OCI-LY1 (cell line): ENCODE measurements around the gene WNT2B.
A peak's percentile ranks its signal among the peaks of the same experiment; 100 is the strongest.

ENCODE experiments used
- H2AFZ ChIP-seq: fragments of 200-600 bp; sonication (generic), shearing (Covaris generic); 2 replicates; pipeline ENCODE4 v1.6.0; 2014; ENCODE audit warnings: antibody characterized with exemption, mild to moderate bottlenecking, low read length
- H3F3A ChIP-seq: fragments of 200-600 bp; sonication (generic), shearing (Covaris generic); 2 replicates; pipeline ENCODE4 v1.6.0; 2014; ENCODE audit warnings: mild to moderate bottlenecking, antibody characterized with exemption, low read length, moderate library complexity; ENCODE audit not compliant: insufficient read depth
- H3K27ac ChIP-seq: fragments of 200-600 bp; sonication (generic); 2 replicates; pipeline ENCODE4 v1.5.1; 2014; ENCODE audit warnings: low read length, mixed run types, mild to moderate bottlenecking, low read depth; ENCODE audit not compliant: poor library complexity, severe bottlenecking
- H3K27me3 ChIP-seq: fragments of 200-600 bp; sonication (generic); 2 replicates; pipeline ENCODE4 v1.6.0; 2014; ENCODE audit warnings: antibody characterized with exemption, mild to moderate bottlenecking, low read length, moderate library complexity; ENCODE audit not compliant: insufficient read depth
- H3K36me3 ChIP-seq: fragments of 200-600 bp; sonication (generic); 2 replicates; pipeline ENCODE4 v1.6.1; 2014; ENCODE audit warnings: mild to moderate bottlenecking, antibody characterized with exemption, low read length, moderate library complexity, mixed read lengths; ENCODE audit not compliant: insufficient read depth
- H3K4me1 ChIP-seq: fragments of 200-600 bp; sonication (generic); 2 replicates; pipeline ENCODE4 v1.5.1; 2014; ENCODE audit warnings: mild to moderate bottlenecking, low read length, moderate library complexity; ENCODE audit not compliant: insufficient read depth, severe bottlenecking
- H3K4me2 ChIP-seq: fragments of 200-600 bp; sonication (generic), shearing (Covaris generic); 2 replicates; pipeline ENCODE4 v1.6.1; 2014; ENCODE audit warnings: low read length
- H3K4me3 ChIP-seq: fragments of 200-600 bp; sonication (generic); 2 replicates; pipeline ENCODE4 v1.5.1; 2014; ENCODE audit warnings: low read length, low read depth, mild to moderate bottlenecking, mixed read lengths; ENCODE audit not compliant: poor library complexity, severe bottlenecking
- H3K79me2 ChIP-seq: fragments of 200-600 bp; shearing (Covaris generic); 2 replicates; pipeline ENCODE4 v1.6.1; 2016; ENCODE audit warnings: mixed run types, low read length, mixed read lengths; ENCODE audit not compliant: insufficient read depth
- H3K9ac ChIP-seq: fragments of 200-600 bp; sonication (generic), shearing (Covaris generic); 2 replicates; pipeline ENCODE4 v1.6.1; 2014; ENCODE audit warnings: mild to moderate bottlenecking, low read length, mixed read lengths
- H3K9me2 ChIP-seq: fragments of 200-600 bp; sonication (generic), shearing (Covaris generic); 2 replicates; pipeline ENCODE4 v1.6.1; 2014; ENCODE audit warnings: low read depth, mild to moderate bottlenecking, low read length, mixed read lengths
- H3K9me3 ChIP-seq: fragments of 200-600 bp; shearing (Covaris generic); 2 replicates; pipeline ENCODE4 v1.6.1; 2014; ENCODE audit warnings: low read length, mixed read lengths
- H4K20me1 ChIP-seq: fragments of 200-600 bp; sonication (generic), shearing (Covaris generic); 2 replicates; pipeline ENCODE4 v1.6.0; 2016; ENCODE audit warnings: mild to moderate bottlenecking, low read length; ENCODE audit not compliant: insufficient read depth
- CTCF ChIP-seq: fragments of 200-600 bp; sonication (generic), shearing (Covaris generic); IDR thresholded peaks from 2 replicates; pipeline ENCODE4 v1.5.1; 2017; ENCODE audit warnings: mild to moderate bottlenecking, antibody characterized with exemption, low read length, moderate library complexity, mixed read lengths
- EZH2 ChIP-seq: fragments of 200-600 bp; sonication (generic), shearing (Covaris generic); IDR thresholded peaks from 2 replicates; pipeline ENCODE4 v1.8.0; 2017; ENCODE audit warnings: borderline replicate concordance, mixed run types, mild to moderate bottlenecking, antibody characterized with exemption, low read length, moderate library complexity, mixed read lengths

Gene WNT2B

GRCh38 chr1:112508278-112509004 lies at the start of gene WNT2B:
WNT2B (plus strand) TSS chr1:112508965; CDS start chr1:112509263, 298 bp downstream.
- no peak within 1 kb of the TSS for H2AFZ ChIP-seq
- peak within 1 kb of the TSS; percentile 55 for H3K4me3 ChIP-seq
- H4K20me1 ChIP-seq = no peaks in the 10 kb centered on the region
- no peaks in the 10 kb centered on the region for H3K9me3 ChIP-seq
- no peak within 1 kb of the TSS for H3K9ac ChIP-seq
- H3K9me2 ChIP-seq = no peaks in the 10 kb centered on the region
- no peak within 1 kb of the TSS for H3K27ac ChIP-seq
- H3K27me3 ChIP-seq = 0 out of 2 replicates have a peak, but pooled peaks cover 7% of the 10 kb centered on the region
- no peaks in the 10 kb centered on the region for H3K79me2 ChIP-seq
- TF ChIP-seq CTCF = no peak
- TF ChIP-seq EZH2 = no peak
- H3F3A ChIP-seq = no peaks in the 10 kb centered on the region
- H3K36me3 ChIP-seq = no peaks in the 10 kb centered on the region
- peaks cover 12% of the 10 kb centered on the region for H3K4me1 ChIP-seq
- peak within 1 kb of the TSS; percentile 79 for H3K4me2 ChIP-seq

- H4K20me1 ChIP-seq = no peaks in the 10 kb centered on the region
- no peak overlapping the region for H3K27ac ChIP-seq
These were observed 48.1 kb upstream of the WNT2B start for GRCh38 chr1:112460615-112461014.

GRCh38 chr1:112461200-112461871 lies 47.4 kb upstream of the WNT2B start:
- Histone ChIP-seq H3K4me2 (no peak overlapping the region), H4K20me1 (no peaks in the 10 kb centered on the region)

More at GRCh38 chr1:112460615-112461014, 48.1 kb upstream of the WNT2B start:
- no peaks in the 10 kb centered on the region for H3K9me3 ChIP-seq
- no peaks in the 10 kb centered on the region for H3K36me3 ChIP-seq
- H3K27me3 ChIP-seq = no peaks in the 10 kb centered on the region
- H3K4me2 ChIP-seq = no peak overlapping the region
- H2AFZ ChIP-seq = no peak overlapping the region
- H3F3A ChIP-seq = no peaks in the 10 kb centered on the region
- H3K4me3 ChIP-seq = no peak overlapping the region
- H3K79me2 ChIP-seq = no peaks in the 10 kb centered on the region
- peaks cover 11% of the 10 kb centered on the region for H3K4me1 ChIP-seq
- no peak for TF ChIP-seq EZH2
- no peak for TF ChIP-seq CTCF
- H3K9ac ChIP-seq = no peak overlapping the region
- H3K9me2 ChIP-seq = no peaks in the 10 kb centered on the region

More at GRCh38 chr1:112461200-112461871, 47.4 kb upstream of the WNT2B start:
- Histone ChIP-seq H3K9me3 (no peaks in the 10 kb centered on the region), H3K79me2 (no peaks in the 10 kb centered on the region), H3K9ac (no peak overlapping the region), H3K27me3 (no peaks in the 10 kb centered on the region), H3K4me3 (no peak overlapping the region), H3K4me1 (peaks cover 19% of the 10 kb centered on the region), H2AFZ (no peak overlapping the region), H3K9me2 (no peaks in the 10 kb centered on the region), H3F3A (no peaks in the 10 kb centered on the region), H3K27ac (no peak overlapping the region), H3K36me3 (no peaks in the 10 kb centered on the region)
- no peak for TF ChIP-seq CTCF
- no peak for TF ChIP-seq EZH2
